GM18508 (cell line): Measurements from ENCODE around the gene ZNF692.
"Not testable (repeated sequence)": the region's sequence is repeated elsewhere in the genome, so short reads cannot be mapped to it uniquely, and the experiment has no call there.

Source experiments
- ATAC-seq: cut with Tn5 transposase; IDR thresholded peaks from one replicate; pipeline ENCODE4 v1.9.1; 2021; ENCODE audit warnings: moderate number of reproducible peaks; ENCODE audit not compliant: insufficient read depth, unreplicated experiment

The ZNF692 gene

GRCh38 chr1:248882427-248882826, 23.5 kb upstream of the ZNF692 start:
- ATAC-seq: not testable (repeated sequence)

- ATAC-seq: no peak
Measured at GRCh38 chr1:248881261-248881660, 22.4 kb upstream of the ZNF692 start.

- peak; percentile 61 for ATAC-seq
Measured at GRCh38 chr1:248873993-248874533, 15.2 kb upstream of the ZNF692 start.

DNA sequence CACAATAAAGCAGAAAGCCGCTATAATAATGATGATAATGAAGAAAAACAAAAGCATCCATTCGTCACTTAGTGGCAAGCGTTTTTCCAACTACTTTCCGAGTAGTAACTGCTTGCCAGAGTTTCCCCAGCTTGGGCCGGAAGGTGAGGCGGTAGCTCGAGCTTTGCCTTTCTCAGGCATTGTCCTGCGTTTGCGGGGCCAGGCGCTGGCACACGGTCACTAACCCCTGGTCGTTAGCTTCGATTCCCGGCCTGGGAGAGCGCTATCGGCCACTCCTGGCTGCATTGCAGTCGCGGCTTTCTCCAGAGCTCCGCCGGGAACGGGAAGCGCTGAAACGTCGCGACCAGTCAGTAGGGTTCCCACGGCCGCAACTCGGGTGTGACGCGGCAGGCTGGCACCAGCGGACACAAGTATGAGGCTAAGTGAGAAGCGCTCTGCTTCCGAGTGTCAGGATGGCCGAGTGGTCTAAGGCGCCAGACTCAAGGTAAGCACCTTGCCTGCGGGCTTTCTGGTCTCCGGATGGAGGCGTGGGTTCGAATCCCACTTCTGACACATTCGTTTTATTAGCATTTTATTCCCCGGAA, 14.6 kb upstream of the ZNF692 start:
- ATAC-seq: peak; percentile 47

GRCh38 chr1:248872752-248873408, 14.0 kb upstream of the ZNF692 start:
- peak; percentile 13 for ATAC-seq

DNA sequence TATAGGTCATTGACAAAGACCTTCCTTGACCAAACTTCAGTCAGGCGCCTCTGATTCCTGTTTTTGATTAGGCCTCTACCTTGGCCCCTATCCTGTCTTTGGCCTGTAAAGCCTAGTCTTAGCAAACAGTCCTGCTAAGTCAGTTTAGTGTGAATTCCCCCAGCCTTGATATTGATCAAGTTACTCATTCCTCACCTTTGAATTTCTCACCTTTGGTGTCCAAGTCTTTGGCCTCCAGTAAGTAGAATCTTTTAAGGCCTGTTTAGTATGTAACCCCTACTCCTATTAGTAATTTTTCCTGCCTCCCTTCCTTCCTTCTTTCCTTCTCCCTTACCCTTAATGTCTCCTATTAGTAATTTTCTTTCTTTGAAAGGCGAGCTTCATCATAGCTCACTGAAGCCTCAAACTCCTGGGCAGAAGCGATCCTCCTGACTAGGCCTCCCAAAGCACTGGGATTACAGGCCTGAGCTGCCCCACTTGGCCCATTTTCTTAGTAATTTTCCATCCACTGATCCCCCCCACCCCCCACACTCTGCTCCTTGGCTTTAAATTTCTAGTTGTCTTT, 13.0 kb upstream of the ZNF692 start:
- ATAC-seq: no peak

GRCh38 chr1:248862998-248863881, 4.4 kb upstream of the ZNF692 start:
- ATAC-seq: peak; percentile 42

GRCh38 chr1:248862695-248862997, 3.8 kb upstream of the ZNF692 start:
- peak; percentile 0 for ATAC-seq

DNA sequence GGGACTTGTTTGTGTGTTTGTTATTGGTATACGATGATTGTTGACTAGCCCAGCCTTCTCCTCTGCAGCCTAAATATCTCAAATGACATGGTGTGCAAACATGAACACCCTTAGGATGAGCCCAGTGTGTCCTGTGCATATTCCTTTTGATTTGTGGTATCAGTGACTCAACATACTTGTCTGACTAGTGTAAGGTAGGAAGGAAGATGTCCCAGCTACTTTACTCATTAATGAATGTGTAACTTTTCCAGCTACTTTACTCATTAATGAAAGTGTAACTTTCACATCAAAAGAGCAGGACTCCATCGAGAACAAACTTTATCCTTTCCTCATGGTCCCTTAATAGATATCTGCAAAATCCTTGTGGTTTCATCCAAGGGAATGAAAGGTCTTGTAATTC, 2.7 kb upstream of the ZNF692 start:
- ATAC-seq: no peak

DNA sequence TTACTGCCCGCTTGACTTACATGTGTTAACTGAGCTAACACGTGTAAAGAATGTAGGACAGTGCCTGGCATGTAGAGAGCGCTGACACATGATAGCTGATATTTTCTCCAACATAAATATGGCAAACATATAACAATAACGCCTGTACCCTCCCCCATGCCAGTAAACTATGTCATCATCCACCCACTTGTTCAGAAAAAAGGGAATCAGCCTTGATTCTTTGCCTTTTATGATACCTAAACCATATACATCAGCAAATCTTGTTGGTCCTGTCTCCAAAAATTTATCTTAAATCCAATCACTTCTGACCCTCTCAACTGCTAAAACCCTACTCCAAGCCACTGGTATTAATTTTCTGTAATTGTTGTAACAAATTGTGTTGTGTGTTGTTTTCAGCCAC, 1.1 kb upstream of the ZNF692 start:
- no peak for ATAC-seq

DNA sequence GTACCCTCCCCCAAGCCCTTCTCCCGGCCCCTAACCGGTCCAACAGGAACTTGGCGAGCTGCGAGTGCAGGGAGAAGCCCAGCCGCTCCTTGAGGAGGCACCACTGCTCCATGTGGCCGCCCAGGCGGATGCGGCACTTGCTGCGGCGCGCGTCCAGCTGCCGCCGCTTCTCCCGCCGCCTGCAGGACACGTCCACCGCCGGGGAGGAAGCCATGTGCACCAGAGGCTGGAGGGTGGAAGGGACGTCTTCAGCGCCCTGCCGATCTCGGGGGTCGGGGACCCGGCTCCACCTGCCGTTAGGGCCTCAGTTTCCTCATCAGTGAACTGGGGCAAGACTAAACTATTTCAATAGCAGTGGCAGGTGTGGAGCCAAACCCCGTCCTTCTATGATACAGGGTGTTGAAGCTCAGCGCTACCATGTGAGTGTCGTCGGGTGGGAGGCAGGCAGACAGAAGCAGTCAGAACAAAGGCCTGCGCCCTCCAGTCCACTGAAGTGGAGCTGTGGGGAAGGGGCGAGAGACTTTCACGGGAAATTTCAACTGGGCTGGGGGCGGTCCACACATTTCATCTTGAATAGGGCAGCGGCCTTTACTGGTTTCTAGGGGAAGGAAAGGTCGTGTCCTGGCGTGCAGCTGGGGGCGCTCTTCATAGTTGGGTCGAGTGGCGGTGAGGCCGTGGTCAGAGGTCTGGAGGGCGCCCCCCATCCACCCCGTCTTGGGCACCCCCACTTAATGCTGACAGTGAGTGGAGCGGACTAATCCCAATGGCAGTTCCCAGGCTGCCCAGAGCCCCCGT, 592 bp downstream of the ZNF692 start:
- peak; percentile 24 for ATAC-seq

DNA sequence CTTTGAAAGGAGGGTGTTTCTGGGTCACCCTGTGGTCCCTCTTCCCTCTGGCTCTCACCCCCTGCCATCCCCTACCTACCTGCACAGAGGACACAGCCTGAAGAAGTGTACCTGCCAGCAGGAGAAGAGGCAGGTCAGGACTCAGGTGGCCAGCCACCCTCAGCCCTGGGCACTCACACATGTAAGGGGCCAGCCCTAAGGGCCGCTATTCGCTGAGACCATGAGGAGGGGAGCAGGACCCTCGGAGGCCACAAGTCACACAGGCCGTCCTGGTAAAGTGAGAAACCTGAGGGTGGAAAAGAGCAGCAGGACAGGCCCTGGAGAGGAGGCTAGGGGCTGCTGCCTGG, 1.2 kb downstream of the ZNF692 start:
- no peak for ATAC-seq

DNA sequence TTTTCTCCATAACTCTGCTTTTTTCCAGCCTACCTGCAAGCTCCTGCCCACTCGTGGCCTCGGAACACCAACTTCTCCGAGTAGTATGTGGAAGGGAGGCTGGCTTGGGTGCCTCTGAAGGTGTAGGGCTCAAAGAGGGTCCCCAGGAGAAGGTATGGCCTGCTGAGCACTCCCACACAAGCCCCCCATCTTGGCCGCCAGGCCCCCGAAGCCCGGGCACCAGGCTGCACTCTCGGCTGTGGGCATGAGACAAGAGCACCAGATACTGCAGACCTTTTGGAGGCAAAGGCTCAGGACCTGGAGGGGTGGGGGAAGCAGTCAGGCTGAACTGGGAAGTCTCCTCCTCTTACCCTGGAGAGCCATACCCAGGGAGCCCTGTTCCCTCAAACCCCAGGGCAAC, 1.7 kb downstream of the ZNF692 start:
- ATAC-seq: no peak

GRCh38 chr1:248856176-248856575, 2.7 kb downstream of the ZNF692 start:
- ATAC-seq: no peak

GRCh38 chr1:248855580-248855979, 3.3 kb downstream of the ZNF692 start:
- ATAC-seq: no peak

GRCh38 chr1:248853663-248854375, 5.1 kb downstream of the ZNF692 start:
- no peak for ATAC-seq

DNA sequence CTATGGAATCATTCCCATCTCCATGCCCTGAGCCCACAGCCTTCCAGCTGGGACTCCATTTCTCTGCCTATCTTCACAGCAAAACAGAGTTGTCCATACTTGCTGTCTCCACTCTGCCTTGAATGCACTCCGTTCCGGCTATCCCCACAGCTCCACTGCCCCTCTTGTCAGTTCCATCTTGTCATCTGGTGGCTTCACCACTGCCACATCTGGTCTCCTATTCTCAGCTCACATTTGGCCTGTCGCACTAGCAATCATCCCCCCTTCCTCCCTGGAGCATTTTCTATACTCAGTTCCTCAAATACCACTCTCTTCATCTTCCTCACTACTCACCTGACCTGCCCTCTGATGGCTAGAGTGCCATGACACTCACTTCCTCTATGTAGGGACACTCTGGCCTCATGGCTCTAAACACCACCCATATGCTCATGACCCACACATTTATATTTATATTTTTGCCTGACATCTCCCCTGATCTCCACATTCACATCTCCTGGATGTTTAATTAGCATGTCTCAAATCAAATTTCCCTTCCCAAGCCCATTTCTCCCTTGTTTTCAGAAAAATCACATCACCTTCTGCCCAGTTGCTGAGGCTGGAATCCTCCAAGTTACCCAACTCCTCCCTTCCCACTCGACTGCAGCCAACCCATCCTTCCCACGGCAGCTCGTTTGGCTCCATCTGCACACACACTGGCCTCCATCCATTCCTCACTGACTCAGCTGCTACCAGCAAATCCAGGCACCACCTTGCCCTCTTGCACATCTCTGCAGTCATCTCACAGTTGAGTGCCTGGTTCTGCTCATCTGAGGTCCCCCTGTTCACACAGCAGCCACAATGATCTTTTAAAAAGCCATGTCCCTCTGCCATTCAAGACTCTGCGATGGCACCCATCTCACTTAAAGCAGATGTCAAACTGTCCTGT, 6.1 kb downstream of the ZNF692 start:
- ATAC-seq: no peak

GRCh38 chr1:248851390-248851789, 7.5 kb downstream of the ZNF692 start:
- ATAC-seq: no peak
